PC-9 (cell line): ENCODE data around the gene C15orf62. TPM values are rescaled to one million over a fixed set of nuclear protein-coding genes. Genes with fewer than 3 reads are reported as not detected.
A peak's percentile ranks its signal among the peaks of the same experiment; 100 is the strongest.

Experiments used
- BruUV-seq: library from RNA; stranded (reverse); fragments of 400-500 nt; replicated peaks from 2 replicates; lab custom pipeline; 2021; lab: Mats Ljungman, UMichigan
- CTCF ChIA-PET: fragments of 300-600 bp; sonication (Branson Sonifier 250); formaldehyde crosslinking; loops from one replicate; lab custom pipeline; 2022; ENCODE audit warnings: antibody characterized with exemption; lab: Charles Lee
- POLR2A ChIA-PET: fragments of 300-600 bp; sonication (Branson Sonifier 250); formaldehyde crosslinking; loops from one replicate; lab custom pipeline; 2022; ENCODE audit warnings: antibody characterized with exemption; ENCODE audit not compliant: unreplicated experiment; lab: Charles Lee
- DNase-seq, 2 experiments: peaks; one replicate each; pipeline versions ENCODE4 v3.0.0 to v3.0.0-alpha.2; 2015 to 2022; ENCODE audit warnings: mixed read lengths in 1 of 2
- H2AFZ ChIP-seq: fragments of 200-600 bp; sonication (generic); 2 replicates; pipeline ENCODE4 v1.8.1; 2017; ENCODE audit warnings: antibody characterized with exemption
- H3F3A ChIP-seq: fragments of 200-600 bp; sonication (generic); 2 replicates; pipeline ENCODE4 v1.8.1; 2017; ENCODE audit warnings: antibody characterized with exemption, mild to moderate bottlenecking, low read depth; ENCODE audit not compliant: insufficient read depth
- H3K27ac ChIP-seq: fragments of 200-600 bp; sonication (generic); 2 replicates; pipeline ENCODE4 v1.6.1; 2016; ENCODE audit warnings: mixed run types
- H3K27me3 ChIP-seq: fragments of 200-600 bp; sonication (generic); 2 replicates; pipeline ENCODE4 v1.6.1; 2016; ENCODE audit warnings: low read depth, mixed run types; ENCODE audit not compliant: insufficient read depth
- H3K36me3 ChIP-seq: fragments of 200-600 bp; sonication (generic); 2 replicates; pipeline ENCODE4 v1.6.1; 2016; ENCODE audit warnings: low read depth, mixed run types
- H3K4me1 ChIP-seq: fragments of 200-600 bp; sonication (generic); replicated peaks from 2 replicates; pipeline ENCODE4 v1.6.1; 2016; ENCODE audit warnings: mixed run types; ENCODE audit not compliant: insufficient read depth
- H3K4me2 ChIP-seq: fragments of 200-600 bp; sonication (generic); 2 replicates; pipeline ENCODE4 v1.6.1; 2017; ENCODE audit warnings: mixed run types
- H3K4me3 ChIP-seq: fragments of 200-600 bp; sonication (generic); 2 replicates; pipeline ENCODE4 v1.6.1; 2016; ENCODE audit warnings: mixed run types
- H3K79me2 ChIP-seq: fragments of 200-600 bp; sonication (generic); 2 replicates; pipeline ENCODE4 v1.6.1; 2017; ENCODE audit warnings: low read depth, mixed run types
- H3K9me2 ChIP-seq: fragments of 200-600 bp; sonication (generic); 2 replicates; pipeline ENCODE4 v1.8.1; 2017; ENCODE audit warnings: mild to moderate bottlenecking; ENCODE audit not compliant: insufficient read depth
- H3K9me3 ChIP-seq: fragments of 200-600 bp; sonication (generic); 2 replicates; pipeline ENCODE4 v1.8.1; 2016; ENCODE audit warnings: low read depth; ENCODE audit not compliant: insufficient read depth
- H4K20me1 ChIP-seq: fragments of 200-600 bp; sonication (generic); 2 replicates; pipeline ENCODE4 v1.8.1; 2017; ENCODE audit not compliant: insufficient read depth
- EZH2 ChIP-seq: fragments of 200-600 bp; sonication (generic); IDR thresholded peaks from 2 replicates; pipeline ENCODE4 v1.8.0; 2017; ENCODE audit warnings: antibody characterized with exemption, low read depth
- intact Hi-C: fragments of 100-400 bp; cut with micrococcal nuclease; formaldehyde crosslinking; loops from one replicate; pipeline ENCODE4 v1.10.0; 2022; ENCODE audit not compliant: unreplicated experiment
- total RNA-seq: library from RNA; stranded (reverse); gene quantifications from 2 replicates; pipeline ENCODE4 v1.2.3, GENCODE V29; 2021
- TF ChIP-seq, protein P1 (sequence below): fragments of 200-600 bp; sonication (generic); conservative IDR thresholded peaks from 2 replicates; pipeline ENCODE4 v1.6.1; 2017; ENCODE audit warnings: mixed run types, antibody characterized with exemption, mild to moderate bottlenecking, moderate library complexity

C15orf62 gene
- total RNA-seq, 1 experiment from 2014 or later = 0.33 TPM

DNA sequence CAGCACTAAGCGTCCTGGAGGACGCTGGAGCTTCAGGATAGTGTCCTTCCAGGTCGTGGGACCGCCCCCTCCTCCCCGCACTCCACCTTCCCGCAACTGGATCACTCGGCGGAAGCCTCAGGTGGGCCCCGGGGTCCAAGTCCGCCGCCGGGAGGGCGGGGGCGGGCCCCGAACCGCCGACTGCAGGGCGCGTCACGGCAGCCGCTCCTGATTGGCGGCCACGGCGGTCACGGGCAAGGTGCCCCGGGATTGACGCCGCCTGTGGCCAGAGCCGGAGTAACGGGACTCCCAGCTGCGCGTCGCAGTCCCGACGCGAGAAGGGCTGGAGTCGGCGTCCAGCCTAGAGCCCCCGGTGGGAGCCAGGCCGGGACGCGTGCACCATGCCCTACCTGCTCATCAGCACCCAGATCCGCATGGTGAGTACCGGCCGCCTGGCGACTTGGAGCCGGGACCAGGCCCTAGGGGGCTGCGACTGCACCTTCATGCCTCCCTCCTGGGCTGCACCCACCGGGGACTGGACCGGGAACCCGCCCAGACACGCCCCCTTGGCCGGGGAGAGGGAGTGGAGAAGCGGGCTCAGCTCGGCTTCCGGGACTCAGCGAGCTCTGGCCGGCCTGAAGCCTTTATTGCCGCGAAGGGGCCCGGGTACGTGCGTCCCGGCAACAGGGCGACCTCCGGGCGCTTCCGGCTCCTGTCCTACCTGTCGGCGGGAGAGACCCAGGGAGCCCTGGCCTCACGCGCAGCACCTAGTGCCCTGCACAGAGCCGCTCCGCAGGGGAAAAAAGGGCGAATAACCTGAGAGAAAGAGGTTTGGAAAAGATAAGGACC, 5.8 kb upstream of the C15orf62 start, which contains the start of gene GCHFR:
GCHFR (plus strand) TSS at position 268 of the 828 bp plus-strand sequence; CDS start at position 381, 113 bp downstream.
- Histone ChIP-seq H3K9me3 (no peaks in the 10 kb centered on the region), H3K79me2 (no peaks in the 10 kb centered on the region), H3K27me3 (no peaks in the 10 kb centered on the region), H3K27ac (no peak within 1 kb of the TSS), H3F3A (peaks cover 23% of the 10 kb centered on the region), H3K9me2 (no peaks in the 10 kb centered on the region), H3K4me1 (peaks cover 37% of the 10 kb centered on the region), H2AFZ (no peak within 1 kb of the TSS), H3K4me2 (peak within 1 kb of the TSS; percentile 57; the same call in 1 of the 2 replicates), H3K4me3 (no peak within 1 kb of the TSS), H3K36me3 (no peaks in the 10 kb centered on the region), H4K20me1 (no peaks in the 10 kb centered on the region)
- BruUV-seq = no TSS peak
- TF ChIP-seq, protein P1, sequence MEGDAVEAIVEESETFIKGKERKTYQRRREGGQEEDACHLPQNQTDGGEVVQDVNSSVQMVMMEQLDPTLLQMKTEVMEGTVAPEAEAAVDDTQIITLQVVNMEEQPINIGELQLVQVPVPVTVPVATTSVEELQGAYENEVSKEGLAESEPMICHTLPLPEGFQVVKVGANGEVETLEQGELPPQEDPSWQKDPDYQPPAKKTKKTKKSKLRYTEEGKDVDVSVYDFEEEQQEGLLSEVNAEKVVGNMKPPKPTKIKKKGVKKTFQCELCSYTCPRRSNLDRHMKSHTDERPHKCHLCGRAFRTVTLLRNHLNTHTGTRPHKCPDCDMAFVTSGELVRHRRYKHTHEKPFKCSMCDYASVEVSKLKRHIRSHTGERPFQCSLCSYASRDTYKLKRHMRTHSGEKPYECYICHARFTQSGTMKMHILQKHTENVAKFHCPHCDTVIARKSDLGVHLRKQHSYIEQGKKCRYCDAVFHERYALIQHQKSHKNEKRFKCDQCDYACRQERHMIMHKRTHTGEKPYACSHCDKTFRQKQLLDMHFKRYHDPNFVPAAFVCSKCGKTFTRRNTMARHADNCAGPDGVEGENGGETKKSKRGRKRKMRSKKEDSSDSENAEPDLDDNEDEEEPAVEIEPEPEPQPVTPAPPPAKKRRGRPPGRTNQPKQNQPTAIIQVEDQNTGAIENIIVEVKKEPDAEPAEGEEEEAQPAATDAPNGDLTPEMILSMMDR = no peak
- TF ChIP-seq EZH2 = no peak
- intact Hi-C loops = no loop called here
- ChIA-PET POLR2A (no interaction called here), CTCF (no interaction called here)
- DNase-seq = no peak

DNA sequence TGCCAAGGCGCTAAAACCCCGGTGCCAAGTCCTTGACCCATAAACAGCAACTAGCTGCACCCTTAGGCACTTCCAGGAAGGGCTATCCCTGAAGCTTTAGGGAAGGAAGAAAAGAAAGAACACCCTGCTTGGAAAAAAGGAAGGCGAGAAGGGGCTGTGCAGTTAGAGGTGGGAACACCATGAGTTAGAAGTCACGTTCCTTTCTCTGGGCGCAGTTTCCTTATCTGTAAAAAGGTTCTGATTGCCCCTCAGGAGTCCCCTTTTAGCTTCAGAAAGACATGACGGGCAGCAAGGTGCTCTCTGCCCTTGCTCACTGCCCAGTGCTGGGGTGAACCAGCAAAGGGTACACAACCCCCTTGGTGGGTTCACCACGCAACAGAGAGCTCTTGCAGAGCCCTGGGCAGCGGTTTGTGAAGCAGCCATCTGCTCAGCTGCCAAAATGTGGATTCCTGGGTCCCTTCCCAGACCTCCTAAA, 5.1 kb upstream of the C15orf62 start:
- Histone ChIP-seq H4K20me1 (no peaks in the 10 kb centered on the region), H3F3A (peaks cover 25% of the 10 kb centered on the region), H3K9me3 (no peaks in the 10 kb centered on the region), H3K27me3 (no peaks in the 10 kb centered on the region), H3K79me2 (no peaks in the 10 kb centered on the region), H3K4me3 (no peak overlapping the region), H2AFZ (no peak overlapping the region), H3K4me1 (peaks cover 39% of the 10 kb centered on the region), H3K36me3 (no peaks in the 10 kb centered on the region), H3K9me2 (no peaks in the 10 kb centered on the region), H3K4me2 (peak overlapping the region; percentile 57; the same call in 1 of the 2 replicates), H3K27ac (no peak overlapping the region)
- DNase-seq = no peak
- ChIA-PET POLR2A (no interaction called here), CTCF (no interaction called here)
- intact Hi-C loops = no loop called here
- TF ChIP-seq, protein P1 = no peak
- TF ChIP-seq EZH2 = no peak
- BruUV-seq = no TSS peak

DNA sequence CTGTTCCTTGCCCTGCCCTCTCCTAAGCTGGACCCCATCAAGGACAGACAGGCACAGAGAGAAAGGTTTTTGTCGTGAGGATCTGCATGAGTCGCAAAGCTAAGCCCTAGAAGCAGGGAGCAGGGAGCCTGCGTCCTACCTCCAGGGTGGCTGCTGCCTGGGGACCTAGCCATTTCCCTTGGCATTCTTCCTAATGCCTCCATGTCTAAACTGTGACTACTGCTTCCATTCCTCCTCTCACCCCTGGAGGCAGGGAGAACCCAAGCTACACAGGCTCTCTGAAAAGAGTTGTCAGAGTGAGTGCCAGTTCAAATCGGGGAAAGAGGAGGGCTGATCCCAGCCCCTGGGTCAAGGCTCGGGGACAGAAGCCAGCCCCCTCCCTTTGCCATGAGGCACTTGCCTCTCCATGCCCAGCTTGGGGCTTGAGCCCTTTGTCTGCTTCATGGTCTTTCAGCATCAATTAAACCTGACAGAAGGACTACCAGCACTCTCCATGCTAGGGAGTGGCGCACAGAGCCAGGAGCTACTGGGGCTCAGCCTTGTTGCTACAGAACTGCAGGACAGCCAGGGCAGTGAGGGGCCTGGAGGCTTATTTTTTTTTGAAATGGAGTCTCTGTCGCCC, 3.5 kb upstream of the C15orf62 start:
- H3K27me3 ChIP-seq = no peaks in the 10 kb centered on the region
- no peaks in the 10 kb centered on the region for H3K36me3 ChIP-seq
- no peak overlapping the region for H2AFZ ChIP-seq
- no peaks in the 10 kb centered on the region for H3K9me3 ChIP-seq
- ChIA-PET CTCF (interaction anchor here (0.5 to 1.1 kb wide), 5 partner anchors 18 to 139 kb away, joined by 3 to 8 read pairs (median 3); no protein-coding TSS in a partner anchor), POLR2A (interaction anchor here (0.5 to 0.7 kb wide), 5 partner anchors 19 to 112 kb away, joined by 3 to 11 read pairs (median 4); no protein-coding TSS in a partner anchor)
- no peaks in the 10 kb centered on the region for H3K9me2 ChIP-seq
- H3K27ac ChIP-seq = no peak overlapping the region
- H3K79me2 ChIP-seq = no peaks in the 10 kb centered on the region
- DNase-seq = no peak
- no peak for TF ChIP-seq EZH2
- TF ChIP-seq, protein P1 = no peak
- no TSS peak for BruUV-seq
- no peak overlapping the region for H3K4me3 ChIP-seq
- peaks cover 54% of the 10 kb centered on the region for H3K4me1 ChIP-seq
- H3F3A ChIP-seq = peaks cover 41% of the 10 kb centered on the region
- H3K4me2 ChIP-seq = no peak overlapping the region
- H4K20me1 ChIP-seq = no peaks in the 10 kb centered on the region
- intact Hi-C loops = no loop called here
